ENCODE measurements around the gene COL25A1. TPM values are rescaled to one million over a fixed set of nuclear protein-coding genes. Genes with fewer than 3 reads are reported as not detected.

The COL25A1 gene
- total RNA-seq, 1 donor from 2014 or later, result 10.4 TPM

GRCh38 chr4:108900018-108900580 lies 402.4 kb downstream of the COL25A1 start:
- Histone ChIP-seq H3K9ac (ENCODE audit: low read length) (no peak overlapping the region), H3K4me1 (ENCODE audit: insufficient read depth, low read length) (no peaks in the 10 kb centered on the region), H3K27ac (ENCODE audit: low read depth, low read length) (no peak overlapping the region), H3K4me2 (ENCODE audit: low read length) (no peak overlapping the region), H3K36me3 (ENCODE audit: insufficient read depth, low read length) (no peaks in the 10 kb centered on the region), H2AFZ (ENCODE audit: low read depth, low read length) (no peak overlapping the region), H3K9me3 (ENCODE audit: insufficient read depth, low read depth, low read length) (no peaks in the 10 kb centered on the region), H3K27me3 (ENCODE audit: insufficient read depth, low read length) (no peaks in the 10 kb centered on the region), H3K79me2 (ENCODE audit: insufficient read depth, low read length) (no peaks in the 10 kb centered on the region), H4K20me1 (ENCODE audit: insufficient read depth, low read length) (no peaks in the 10 kb centered on the region), H3K4me3 (ENCODE audit: insufficient read depth, low read depth, low read length) (no peak overlapping the region)
- no peak for TF ChIP-seq EZH2 (IDR thresholded peaks at IDR 0.05; ENCODE audit: insufficient read depth, low read length)
- no peak for TF ChIP-seq CTCF (IDR thresholded peaks at IDR 0.05; ENCODE audit: insufficient read depth, low read depth, low read length)
- H3K4me1 Mint-ChIP-seq (ENCODE audit: low read depth, unreplicated experiment), result peaks cover 21% of the 10 kb centered on the region
- no peak overlapping the region for H3K27ac Mint-ChIP-seq (ENCODE audit: unreplicated experiment)
- no peaks in the 10 kb centered on the region for H3K36me3 Mint-ChIP-seq (ENCODE audit: low read depth, unreplicated experiment)
- no peak for FAIRE-seq
- no peak for DNase-seq (ENCODE audit: low read depth)
- no peaks in the 10 kb centered on the region for H3K27me3 Mint-ChIP-seq (ENCODE audit: low read depth, unreplicated experiment)
- H3K4me3 Mint-ChIP-seq (ENCODE audit: unreplicated experiment), result no peak overlapping the region
- no peaks in the 10 kb centered on the region for H3K9me3 Mint-ChIP-seq (ENCODE audit: unreplicated experiment)

- H3K27me3 Mint-ChIP-seq (ENCODE audit: low read depth, unreplicated experiment), result no peaks in the 10 kb centered on the region
- no peak overlapping the region for H3K27ac Mint-ChIP-seq (ENCODE audit: unreplicated experiment)
- H3K4me1 ChIP-seq (ENCODE audit: insufficient read depth, low read length), result peaks cover 6% of the 10 kb centered on the region
- H3K4me2 ChIP-seq (ENCODE audit: low read length), result no peak overlapping the region
- no peaks in the 10 kb centered on the region for H3K9me3 ChIP-seq (ENCODE audit: insufficient read depth, low read depth, low read length)
- no peaks in the 10 kb centered on the region for H3K27me3 ChIP-seq (ENCODE audit: insufficient read depth, low read length)
- no peaks in the 10 kb centered on the region for H3K36me3 Mint-ChIP-seq (ENCODE audit: low read depth, unreplicated experiment)
- no peak overlapping the region for H2AFZ ChIP-seq (ENCODE audit: low read depth, low read length)
- FAIRE-seq (no peak), DNase-seq (ENCODE audit: low read depth) (no peak)
- TF ChIP-seq CTCF (IDR thresholded peaks at IDR 0.05; ENCODE audit: insufficient read depth, low read depth, low read length), result no peak
- no peak for TF ChIP-seq EZH2 (IDR thresholded peaks at IDR 0.05; ENCODE audit: insufficient read depth, low read length)
- no peaks in the 10 kb centered on the region for H3K79me2 ChIP-seq (ENCODE audit: insufficient read depth, low read length)
- H3K36me3 ChIP-seq (ENCODE audit: insufficient read depth, low read length), result no peaks in the 10 kb centered on the region
- H4K20me1 ChIP-seq (ENCODE audit: insufficient read depth, low read length), result no peaks in the 10 kb centered on the region
- no peak overlapping the region for H3K27ac ChIP-seq (ENCODE audit: low read depth, low read length)
- no peak overlapping the region for H3K9ac ChIP-seq (ENCODE audit: low read length)
- H3K9me3 Mint-ChIP-seq (ENCODE audit: unreplicated experiment), result no peaks in the 10 kb centered on the region
- no peak overlapping the region for H3K4me3 ChIP-seq (ENCODE audit: insufficient read depth, low read depth, low read length)
- H3K4me3 Mint-ChIP-seq (ENCODE audit: unreplicated experiment), result no peak overlapping the region
- H3K4me1 Mint-ChIP-seq (ENCODE audit: low read depth, unreplicated experiment), result peaks cover 40% of the 10 kb centered on the region
These were observed 409.0 kb downstream of the COL25A1 start for GRCh38 chr4:108893468-108893867.

- no peak overlapping the region for H3K27ac Mint-ChIP-seq (ENCODE audit: unreplicated experiment)
- H3K4me2 ChIP-seq (ENCODE audit: low read length), result no peak overlapping the region
- H3K36me3 Mint-ChIP-seq (ENCODE audit: low read depth, unreplicated experiment), result no peaks in the 10 kb centered on the region
- H2AFZ ChIP-seq (ENCODE audit: low read depth, low read length), result no peak overlapping the region
- no peaks in the 10 kb centered on the region for H4K20me1 ChIP-seq (ENCODE audit: insufficient read depth, low read length)
- no peak overlapping the region for H3K27ac ChIP-seq (ENCODE audit: low read depth, low read length)
- H3K9ac ChIP-seq (ENCODE audit: low read length), result no peak overlapping the region
- peaks cover 13% of the 10 kb centered on the region for H3K4me1 ChIP-seq (ENCODE audit: insufficient read depth, low read length)
- FAIRE-seq, result no peak
- H3K4me3 ChIP-seq (ENCODE audit: insufficient read depth, low read depth, low read length), result no peak overlapping the region
- H3K4me3 Mint-ChIP-seq (ENCODE audit: unreplicated experiment), result no peak overlapping the region
- TF ChIP-seq CTCF (IDR thresholded peaks at IDR 0.05; ENCODE audit: insufficient read depth, low read depth, low read length) (no peak), EZH2 (IDR thresholded peaks at IDR 0.05; ENCODE audit: insufficient read depth, low read length) (no peak)
- no peak for DNase-seq (ENCODE audit: low read depth)
- H3K9me3 ChIP-seq (ENCODE audit: insufficient read depth, low read depth, low read length), result no peaks in the 10 kb centered on the region
- no peaks in the 10 kb centered on the region for H3K27me3 ChIP-seq (ENCODE audit: insufficient read depth, low read length)
- H3K79me2 ChIP-seq (ENCODE audit: insufficient read depth, low read length), result no peaks in the 10 kb centered on the region
- H3K4me1 Mint-ChIP-seq (ENCODE audit: low read depth, unreplicated experiment), result peaks cover 43% of the 10 kb centered on the region
- H3K9me3 Mint-ChIP-seq (ENCODE audit: unreplicated experiment), result no peaks in the 10 kb centered on the region
- no peaks in the 10 kb centered on the region for H3K36me3 ChIP-seq (ENCODE audit: insufficient read depth, low read length)
- H3K27me3 Mint-ChIP-seq (ENCODE audit: low read depth, unreplicated experiment), result no peaks in the 10 kb centered on the region
These were observed 410.4 kb downstream of the COL25A1 start for GRCh38 chr4:108891896-108892590.

Measured in astrocyte (in vitro differentiated cells and primary cell).